Measurements from ENCODE around the gene ITIH2.

DNA sequence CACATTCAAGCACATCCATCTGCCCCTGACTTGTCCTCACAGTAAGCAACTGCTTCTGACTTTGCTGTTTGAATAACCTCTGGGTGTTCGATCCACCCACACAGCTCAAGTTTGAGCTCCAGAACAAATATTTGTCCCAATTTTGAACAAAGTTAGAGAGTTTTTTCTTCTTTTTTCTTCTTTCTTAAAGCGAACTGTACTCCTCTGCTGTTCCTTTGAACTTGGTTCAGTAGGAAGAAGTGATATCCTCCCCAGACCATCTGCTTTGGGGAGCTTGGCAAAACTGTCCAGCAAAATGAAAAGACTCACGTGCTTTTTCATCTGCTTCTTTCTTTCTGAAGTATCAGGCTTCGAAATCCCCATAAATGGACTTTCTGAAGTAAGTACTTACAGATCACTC is at the start of gene ITIH2:
- TF ChIP-seq, protein P1, sequence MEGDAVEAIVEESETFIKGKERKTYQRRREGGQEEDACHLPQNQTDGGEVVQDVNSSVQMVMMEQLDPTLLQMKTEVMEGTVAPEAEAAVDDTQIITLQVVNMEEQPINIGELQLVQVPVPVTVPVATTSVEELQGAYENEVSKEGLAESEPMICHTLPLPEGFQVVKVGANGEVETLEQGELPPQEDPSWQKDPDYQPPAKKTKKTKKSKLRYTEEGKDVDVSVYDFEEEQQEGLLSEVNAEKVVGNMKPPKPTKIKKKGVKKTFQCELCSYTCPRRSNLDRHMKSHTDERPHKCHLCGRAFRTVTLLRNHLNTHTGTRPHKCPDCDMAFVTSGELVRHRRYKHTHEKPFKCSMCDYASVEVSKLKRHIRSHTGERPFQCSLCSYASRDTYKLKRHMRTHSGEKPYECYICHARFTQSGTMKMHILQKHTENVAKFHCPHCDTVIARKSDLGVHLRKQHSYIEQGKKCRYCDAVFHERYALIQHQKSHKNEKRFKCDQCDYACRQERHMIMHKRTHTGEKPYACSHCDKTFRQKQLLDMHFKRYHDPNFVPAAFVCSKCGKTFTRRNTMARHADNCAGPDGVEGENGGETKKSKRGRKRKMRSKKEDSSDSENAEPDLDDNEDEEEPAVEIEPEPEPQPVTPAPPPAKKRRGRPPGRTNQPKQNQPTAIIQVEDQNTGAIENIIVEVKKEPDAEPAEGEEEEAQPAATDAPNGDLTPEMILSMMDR (IDR thresholded peaks at IDR 0.05; ENCODE audit: insufficient read depth, low read length): no peak
- TF ChIP-seq POLR2AphosphoS5 (IDR thresholded peaks at IDR 0.05; ENCODE audit: low read depth): no peak
- TF ChIP-seq, protein P2, sequence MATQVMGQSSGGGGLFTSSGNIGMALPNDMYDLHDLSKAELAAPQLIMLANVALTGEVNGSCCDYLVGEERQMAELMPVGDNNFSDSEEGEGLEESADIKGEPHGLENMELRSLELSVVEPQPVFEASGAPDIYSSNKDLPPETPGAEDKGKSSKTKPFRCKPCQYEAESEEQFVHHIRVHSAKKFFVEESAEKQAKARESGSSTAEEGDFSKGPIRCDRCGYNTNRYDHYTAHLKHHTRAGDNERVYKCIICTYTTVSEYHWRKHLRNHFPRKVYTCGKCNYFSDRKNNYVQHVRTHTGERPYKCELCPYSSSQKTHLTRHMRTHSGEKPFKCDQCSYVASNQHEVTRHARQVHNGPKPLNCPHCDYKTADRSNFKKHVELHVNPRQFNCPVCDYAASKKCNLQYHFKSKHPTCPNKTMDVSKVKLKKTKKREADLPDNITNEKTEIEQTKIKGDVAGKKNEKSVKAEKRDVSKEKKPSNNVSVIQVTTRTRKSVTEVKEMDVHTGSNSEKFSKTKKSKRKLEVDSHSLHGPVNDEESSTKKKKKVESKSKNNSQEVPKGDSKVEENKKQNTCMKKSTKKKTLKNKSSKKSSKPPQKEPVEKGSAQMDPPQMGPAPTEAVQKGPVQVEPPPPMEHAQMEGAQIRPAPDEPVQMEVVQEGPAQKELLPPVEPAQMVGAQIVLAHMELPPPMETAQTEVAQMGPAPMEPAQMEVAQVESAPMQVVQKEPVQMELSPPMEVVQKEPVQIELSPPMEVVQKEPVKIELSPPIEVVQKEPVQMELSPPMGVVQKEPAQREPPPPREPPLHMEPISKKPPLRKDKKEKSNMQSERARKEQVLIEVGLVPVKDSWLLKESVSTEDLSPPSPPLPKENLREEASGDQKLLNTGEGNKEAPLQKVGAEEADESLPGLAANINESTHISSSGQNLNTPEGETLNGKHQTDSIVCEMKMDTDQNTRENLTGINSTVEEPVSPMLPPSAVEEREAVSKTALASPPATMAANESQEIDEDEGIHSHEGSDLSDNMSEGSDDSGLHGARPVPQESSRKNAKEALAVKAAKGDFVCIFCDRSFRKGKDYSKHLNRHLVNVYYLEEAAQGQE (IDR thresholded peaks at IDR 0.05; ENCODE audit: insufficient replicate concordance, low read depth): no peak
- no peak for TF ChIP-seq SPI1 (IDR thresholded peaks at IDR 0.05; ENCODE audit: borderline replicate concordance, low read depth)
